ENCODE results near the gene TMEM184B. TPM values are rescaled to one million over a fixed set of nuclear protein-coding genes. Genes with fewer than 3 reads are reported as not detected.
A peak's percentile ranks its signal among the peaks of the same experiment; 100 is the strongest.

TMEM184B gene
- total RNA-seq, 6 experiments from 2014 or later, result 7.9 to 42.6 (median 16.9) TPM

DNA sequence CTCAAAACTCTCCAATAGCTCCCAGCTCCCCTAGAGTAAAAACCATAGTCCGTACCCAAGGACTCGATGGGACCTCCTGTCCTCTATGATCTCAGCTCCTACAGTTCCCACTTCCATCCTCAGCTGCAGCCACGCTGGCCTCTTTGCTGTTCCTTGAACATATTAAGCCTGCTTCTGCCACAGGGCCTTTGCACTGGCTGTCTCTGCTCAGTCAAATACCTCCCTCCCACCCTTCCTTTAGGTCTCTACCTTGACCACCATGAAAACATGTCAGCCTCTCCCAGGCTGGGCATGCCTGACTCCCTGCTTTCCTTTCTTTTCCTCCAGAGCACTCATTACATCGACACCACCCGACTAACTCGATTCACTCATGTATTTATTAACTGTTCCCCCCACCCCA, 24.5 kb downstream of the TMEM184B start:
- TF ChIP-seq, protein P1, sequence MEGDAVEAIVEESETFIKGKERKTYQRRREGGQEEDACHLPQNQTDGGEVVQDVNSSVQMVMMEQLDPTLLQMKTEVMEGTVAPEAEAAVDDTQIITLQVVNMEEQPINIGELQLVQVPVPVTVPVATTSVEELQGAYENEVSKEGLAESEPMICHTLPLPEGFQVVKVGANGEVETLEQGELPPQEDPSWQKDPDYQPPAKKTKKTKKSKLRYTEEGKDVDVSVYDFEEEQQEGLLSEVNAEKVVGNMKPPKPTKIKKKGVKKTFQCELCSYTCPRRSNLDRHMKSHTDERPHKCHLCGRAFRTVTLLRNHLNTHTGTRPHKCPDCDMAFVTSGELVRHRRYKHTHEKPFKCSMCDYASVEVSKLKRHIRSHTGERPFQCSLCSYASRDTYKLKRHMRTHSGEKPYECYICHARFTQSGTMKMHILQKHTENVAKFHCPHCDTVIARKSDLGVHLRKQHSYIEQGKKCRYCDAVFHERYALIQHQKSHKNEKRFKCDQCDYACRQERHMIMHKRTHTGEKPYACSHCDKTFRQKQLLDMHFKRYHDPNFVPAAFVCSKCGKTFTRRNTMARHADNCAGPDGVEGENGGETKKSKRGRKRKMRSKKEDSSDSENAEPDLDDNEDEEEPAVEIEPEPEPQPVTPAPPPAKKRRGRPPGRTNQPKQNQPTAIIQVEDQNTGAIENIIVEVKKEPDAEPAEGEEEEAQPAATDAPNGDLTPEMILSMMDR (IDR thresholded peaks at IDR 0.05), result no peak
- no peak for TF ChIP-seq POLR2A (IDR thresholded peaks at IDR 0.05)
- Histone ChIP-seq H3K36me3 (peaks cover 0 to 8% (median 3%) of the 10 kb centered on the region in 4 donors), H3K4me3 (no peak overlapping the region), H3K9me3 (no peaks in the 10 kb centered on the region), H3K4me1 (no peaks in the 10 kb centered on the region), H3K27me3 (no peaks in the 10 kb centered on the region), H3K27ac (no peak overlapping the region)
- DNase-seq, result no peak
- ATAC-seq, result no peak
- 100% methylated on average over 5 of the region's 6 CpGs for WGBS (ENCODE audit: insufficient coverage, low coverage, low lambda C conversion rate, missing lambda C conversion rate)
- intact Hi-C loops (cut with DNase I), result no loop called here

DNA sequence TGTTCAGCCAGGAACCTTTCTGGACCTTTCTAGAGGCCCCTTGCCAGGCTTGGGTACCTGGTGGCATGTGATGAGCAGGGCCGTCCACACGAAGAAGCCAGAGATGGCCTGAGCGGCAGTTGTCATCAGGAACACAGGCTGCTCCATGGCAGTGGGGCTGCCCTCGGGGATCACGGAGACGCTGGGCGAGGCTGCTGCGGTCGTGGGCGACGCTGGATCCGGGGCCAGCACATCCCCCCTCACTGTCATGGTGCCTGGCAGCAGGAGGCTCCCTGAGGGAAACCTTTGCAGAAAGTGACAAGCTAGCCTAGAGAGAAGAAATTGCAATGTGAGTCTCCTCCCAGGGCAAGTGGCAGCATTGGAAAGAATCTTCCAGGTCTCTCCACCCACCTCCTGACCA, 25.1 kb downstream of the TMEM184B start:
- DNase-seq, result no peak
- H3K36me3 ChIP-seq, result peaks cover 0 to 8% (median 3%) of the 10 kb centered on the region in 4 donors
- H3K9me3 ChIP-seq, result no peaks in the 10 kb centered on the region
- H3K4me3 ChIP-seq, result no peak overlapping the region
- 88% methylated on average over 3 of the region's 12 CpGs for WGBS (ENCODE audit: insufficient coverage, low coverage, low lambda C conversion rate, missing lambda C conversion rate)
- intact Hi-C loops (cut with DNase I), result no loop called here
- no peaks in the 10 kb centered on the region for H3K27me3 ChIP-seq
- no peaks in the 10 kb centered on the region for H3K4me1 ChIP-seq
- TF ChIP-seq POLR2A (IDR thresholded peaks at IDR 0.05), result no peak
- TF ChIP-seq, protein P1 (IDR thresholded peaks at IDR 0.05), result no peak
- no peak for ATAC-seq
- peak overlapping the region in 1 of 3 donors; percentile 2 for H3K27ac ChIP-seq

DNA sequence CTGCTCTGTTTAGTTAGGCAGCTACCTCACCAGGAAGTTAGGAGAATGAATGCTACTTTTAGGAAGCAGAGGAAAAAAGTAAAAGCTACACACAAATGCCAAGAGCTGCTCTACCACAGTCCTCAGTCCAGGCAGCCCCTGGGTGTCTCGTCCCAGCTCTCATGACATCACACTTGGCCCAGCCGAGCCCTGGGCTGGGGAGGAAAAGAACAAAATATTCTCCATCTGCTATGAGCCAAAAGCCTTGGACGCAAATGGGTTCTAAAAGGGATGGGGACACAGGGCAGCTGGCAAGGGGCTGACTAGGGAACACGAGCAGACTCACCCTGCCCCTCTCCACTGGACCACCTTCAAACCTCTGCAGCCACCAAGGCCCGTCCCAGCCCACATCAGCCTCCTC, 26.1 kb downstream of the TMEM184B start:
- TF ChIP-seq, protein P1 (IDR thresholded peaks at IDR 0.05), result no peak
- TF ChIP-seq POLR2A (IDR thresholded peaks at IDR 0.05), result no peak
- intact Hi-C loops (cut with DNase I), result no loop called here
- ATAC-seq, result peak in 2 of 4 donors; percentile 12 to 19
- peaks cover 0 to 8% (median 3%) of the 10 kb centered on the region in 4 donors for H3K36me3 ChIP-seq
- H3K9me3 ChIP-seq, result no peaks in the 10 kb centered on the region
- H3K27ac ChIP-seq, result no peak overlapping the region
- no peaks in the 10 kb centered on the region for H3K4me1 ChIP-seq
- no peak overlapping the region for H3K4me3 ChIP-seq
- no peaks in the 10 kb centered on the region for H3K27me3 ChIP-seq
- DNase-seq, result no peak
- 50% methylated on average over 1 of the region's 5 CpGs for WGBS (ENCODE audit: insufficient coverage, low coverage, low lambda C conversion rate, missing lambda C conversion rate)

DNA sequence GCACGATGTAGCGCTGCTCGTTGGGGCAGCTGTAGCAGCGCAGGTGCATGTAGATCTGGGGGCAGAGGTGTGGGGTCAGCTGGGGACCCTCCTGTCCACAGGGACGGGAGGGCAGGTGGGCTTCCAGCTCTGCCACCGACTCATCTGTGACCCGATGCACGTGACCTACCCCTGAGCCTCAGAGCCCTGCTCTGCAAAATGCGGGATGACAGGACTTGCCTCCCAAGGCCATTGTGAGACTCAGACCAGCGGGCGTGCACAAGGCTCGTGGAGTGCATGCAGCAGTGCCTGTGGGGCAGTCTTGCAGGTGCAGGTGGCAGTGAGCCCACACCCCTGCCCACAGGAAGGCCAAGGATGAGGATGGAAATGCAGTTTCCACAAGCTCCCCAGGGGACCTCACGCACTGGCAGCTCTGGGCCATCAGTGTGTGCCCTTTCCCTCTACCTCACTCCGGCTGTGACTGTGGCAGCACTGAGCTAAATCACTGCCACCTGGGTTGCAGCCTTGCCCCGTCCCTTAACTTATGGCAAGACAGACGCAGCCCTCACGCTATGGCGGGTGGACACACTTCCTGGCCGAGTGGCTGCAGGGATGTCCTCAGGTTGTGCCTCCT, 26.7 kb downstream of the TMEM184B start:
- no peak overlapping the region for H3K4me3 ChIP-seq
- ATAC-seq (no peak), DNase-seq (no peak)
- H3K4me1 ChIP-seq, result no peaks in the 10 kb centered on the region
- peaks cover 0 to 8% (median 3%) of the 10 kb centered on the region in 4 donors for H3K36me3 ChIP-seq
- no peaks in the 10 kb centered on the region for H3K27me3 ChIP-seq
- no CpG with 5 or more reads among the region's 19 CpGs for WGBS (ENCODE audit: insufficient coverage, low coverage, low lambda C conversion rate, missing lambda C conversion rate)
- no peak overlapping the region for H3K27ac ChIP-seq
- intact Hi-C loops (cut with DNase I), result no loop called here
- no peaks in the 10 kb centered on the region for H3K9me3 ChIP-seq
- TF ChIP-seq POLR2A (IDR thresholded peaks at IDR 0.05), result no peak
- TF ChIP-seq, protein P1 (IDR thresholded peaks at IDR 0.05), result no peak
